HG03432 (cell line): ENCODE measurements around the gene ADAM12.
"Not testable (repeated sequence)": the region's sequence is repeated elsewhere in the genome, so short reads cannot be mapped to it uniquely, and the experiment has no call there.

ENCODE experiments used
- ATAC-seq: cut with Tn5 transposase; IDR thresholded peaks from one replicate; pipeline ENCODE4 v1.9.1; 2021; ENCODE audit warnings: mild to moderate bottlenecking, moderate library complexity; ENCODE audit not compliant: unreplicated experiment

Gene ADAM12

DNA sequence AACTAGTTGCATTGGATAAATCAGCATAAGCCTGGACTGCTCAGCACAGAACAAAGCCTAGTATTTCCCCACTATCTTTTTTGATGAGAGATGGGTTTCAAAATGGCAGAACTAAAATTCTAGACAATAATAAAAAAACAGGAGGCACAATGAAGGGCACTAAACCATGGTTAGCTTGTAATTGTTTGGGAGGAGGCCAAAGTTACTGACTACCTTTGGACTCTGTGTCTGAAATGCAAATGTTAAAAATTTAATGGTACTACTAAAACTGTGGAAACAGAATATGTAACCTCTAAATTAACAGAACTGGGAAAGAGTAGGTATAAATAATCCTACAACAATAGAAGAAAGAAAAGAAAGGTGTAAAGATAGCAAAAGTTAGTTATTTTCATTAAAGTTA lies 13.0 kb downstream of the ADAM12 start:
- no peak for ATAC-seq

DNA sequence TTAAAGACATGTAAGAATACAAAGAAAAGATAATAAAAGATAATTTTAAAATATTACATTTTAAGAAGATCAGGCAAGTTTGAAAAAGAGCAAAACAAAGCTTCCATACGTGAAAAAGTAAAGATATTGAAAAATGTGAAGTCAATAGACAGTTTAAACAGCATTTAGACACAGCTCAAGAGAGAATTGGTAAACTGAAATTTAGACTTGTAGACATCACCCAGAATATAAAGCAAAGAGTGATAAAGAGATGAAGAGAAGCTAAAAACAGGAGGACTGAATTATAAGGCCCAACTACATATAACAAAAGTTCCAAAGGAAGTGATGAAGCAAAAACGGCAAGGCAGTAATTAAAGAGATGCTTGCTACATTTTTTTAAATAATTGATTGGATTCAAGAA lies 13.8 kb downstream of the ADAM12 start:
- no peak for ATAC-seq

DNA sequence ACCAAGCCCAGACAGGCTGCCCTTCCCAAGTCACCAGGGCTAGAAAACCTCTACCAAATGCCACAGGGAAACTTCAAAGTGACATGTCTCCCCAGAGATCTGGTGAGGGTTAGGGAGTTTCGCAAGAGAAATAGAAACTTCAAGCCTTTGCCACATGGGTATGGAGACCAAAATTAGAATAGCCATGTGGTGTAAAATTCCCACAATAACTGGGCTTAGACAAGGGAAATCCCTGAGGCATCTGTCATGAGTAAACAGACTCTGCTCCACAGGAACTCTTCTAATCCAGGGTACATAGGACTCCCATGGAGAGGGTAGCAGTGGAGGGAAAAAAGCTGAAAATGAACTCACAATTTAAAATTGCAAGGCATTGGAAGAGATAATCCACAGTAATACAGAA lies 14.3 kb downstream of the ADAM12 start:
- ATAC-seq, result no peak

DNA sequence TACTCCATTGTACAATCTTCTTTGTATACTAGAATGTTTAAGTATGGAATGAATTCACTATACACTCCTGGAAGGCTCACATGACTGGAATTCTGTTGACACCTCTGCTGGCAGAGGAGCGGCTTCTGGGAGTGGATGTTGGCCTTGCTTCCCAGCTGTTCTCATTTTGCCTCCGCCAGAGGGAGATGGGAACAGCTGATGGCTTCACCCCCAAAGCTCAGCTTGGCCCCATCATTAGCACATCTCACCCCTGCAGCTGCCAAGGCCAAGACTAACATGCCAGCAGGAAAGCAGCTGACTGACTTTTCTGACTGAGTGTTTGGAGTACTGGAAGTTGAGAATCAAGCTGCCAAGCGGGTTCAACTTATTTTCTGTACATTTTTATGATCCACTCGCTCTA lies 15.1 kb downstream of the ADAM12 start:
- no peak for ATAC-seq

DNA sequence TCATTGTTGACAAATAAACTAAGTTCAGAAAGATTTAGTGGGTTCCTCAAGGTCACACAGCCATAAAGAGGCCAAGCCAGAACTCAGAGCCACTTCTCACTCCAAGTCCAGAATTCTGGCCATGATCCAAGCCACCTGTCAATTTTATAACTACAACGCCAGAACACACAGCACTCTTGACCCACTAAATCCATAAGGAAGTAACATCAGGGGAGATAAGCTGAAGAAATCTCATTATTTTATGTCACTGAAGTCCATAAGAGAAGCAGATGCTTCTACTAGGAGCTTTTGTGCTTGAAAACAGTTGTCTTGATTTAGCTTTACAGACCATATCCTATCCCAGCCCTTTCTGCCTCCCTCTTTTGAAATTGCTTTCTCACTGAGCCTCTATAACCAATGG lies 15.9 kb downstream of the ADAM12 start:
- ATAC-seq, result no peak

DNA sequence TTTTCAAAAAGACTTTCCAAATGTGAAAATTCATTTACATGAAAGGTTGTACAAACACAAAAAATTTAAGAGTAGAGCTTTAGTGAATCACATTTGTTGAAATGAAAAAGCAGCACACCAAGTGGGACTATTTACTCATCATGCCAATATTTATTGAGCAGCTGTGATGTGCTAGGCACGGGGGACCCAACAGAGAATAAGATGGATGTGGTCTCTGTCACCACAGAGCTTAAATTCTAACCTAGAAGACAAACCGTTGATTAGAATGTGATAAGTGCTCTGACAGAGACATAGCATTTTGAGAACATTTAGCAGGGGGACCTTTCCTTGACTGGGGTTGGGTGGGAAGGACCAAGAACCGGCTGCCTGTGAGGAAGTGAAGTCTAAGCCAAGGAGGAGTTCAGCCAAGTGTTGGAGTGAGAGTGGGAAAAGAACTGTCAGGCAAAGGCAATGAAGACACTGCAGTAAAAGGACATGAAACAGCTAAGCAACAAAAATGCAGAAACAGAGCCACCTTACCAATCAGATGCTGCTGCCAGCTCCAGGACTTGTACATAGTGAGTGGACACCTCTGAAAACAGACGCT lies 19.1 kb downstream of the ADAM12 start:
- ATAC-seq, result no peak

DNA sequence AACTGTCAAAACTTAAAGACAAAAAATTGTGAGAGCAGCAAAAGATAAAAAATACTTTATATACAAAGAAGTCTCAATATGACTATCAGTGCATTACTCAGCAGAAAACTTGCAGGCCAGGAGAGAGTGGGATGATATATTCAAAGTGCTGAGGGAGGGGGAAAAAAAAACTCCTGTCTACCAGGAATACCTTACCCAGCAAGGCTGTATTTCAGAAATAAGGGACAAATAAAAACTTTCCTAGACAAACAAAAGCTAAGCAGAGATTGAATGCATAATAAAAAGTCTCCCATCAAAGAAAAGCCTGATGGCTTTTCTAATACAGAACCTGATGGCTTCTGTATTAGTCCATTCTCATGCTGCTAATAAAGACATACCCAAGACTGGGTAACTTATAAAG lies 31.1 kb downstream of the ADAM12 start:
- ATAC-seq, result no peak

DNA sequence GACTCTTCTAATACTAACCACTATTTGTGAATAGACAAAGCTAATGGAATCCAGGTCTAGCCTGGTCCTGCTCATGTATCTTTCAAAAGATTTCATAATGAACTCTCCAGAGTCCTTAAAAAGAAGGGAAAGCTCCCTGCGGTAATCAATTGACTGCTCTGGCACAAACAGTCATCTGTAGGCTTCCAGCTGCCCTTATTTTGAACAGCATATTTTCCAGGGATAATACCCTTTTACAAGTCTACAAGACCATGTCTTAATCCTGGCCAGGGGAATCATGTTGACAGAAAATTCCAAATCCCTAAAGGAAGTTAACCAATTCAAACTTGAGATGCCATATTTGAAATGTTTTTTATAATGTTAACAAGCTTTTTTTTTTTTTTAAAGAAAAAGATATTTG lies 34.6 kb downstream of the ADAM12 start:
- no peak for ATAC-seq

DNA sequence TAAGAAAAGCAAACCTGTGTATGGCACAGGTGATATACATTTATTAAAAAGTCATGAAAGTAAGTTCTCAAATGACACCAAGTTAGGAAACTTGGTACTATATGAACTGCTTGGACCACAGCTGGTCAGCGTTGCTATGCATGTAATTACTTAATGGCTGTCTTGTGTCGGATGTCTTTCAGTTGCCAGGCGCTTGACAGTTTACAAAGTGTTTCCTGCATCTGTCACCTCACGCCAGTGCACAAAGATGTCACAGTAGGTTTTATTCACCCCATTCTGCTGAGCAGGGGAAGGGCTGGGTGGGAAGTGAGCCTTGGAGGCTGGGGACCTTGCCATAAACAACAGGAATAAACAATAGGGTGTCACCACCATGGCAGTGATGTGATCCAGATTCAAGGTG lies 35.8 kb downstream of the ADAM12 start:
- no peak for ATAC-seq

DNA sequence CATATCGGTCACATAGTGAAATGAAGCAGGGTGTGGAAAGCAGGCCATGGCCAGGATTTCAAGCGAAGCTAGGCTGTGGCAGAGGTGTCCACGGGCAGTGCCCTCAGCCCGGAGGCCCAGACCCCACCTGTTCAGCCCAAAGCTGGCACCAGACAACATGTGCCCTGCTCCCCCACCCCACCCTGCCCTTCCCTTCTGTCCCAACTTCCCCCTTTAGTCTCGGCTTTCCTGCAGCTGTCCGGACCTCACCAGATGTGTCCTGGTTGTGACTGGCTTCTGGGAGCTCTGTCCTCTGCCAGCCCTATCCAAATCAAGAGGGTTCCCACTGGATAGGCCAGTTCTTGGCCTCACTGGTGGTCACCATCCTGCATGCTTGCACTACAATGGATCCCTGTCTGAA lies 37.3 kb downstream of the ADAM12 start:
- ATAC-seq, result no peak

DNA sequence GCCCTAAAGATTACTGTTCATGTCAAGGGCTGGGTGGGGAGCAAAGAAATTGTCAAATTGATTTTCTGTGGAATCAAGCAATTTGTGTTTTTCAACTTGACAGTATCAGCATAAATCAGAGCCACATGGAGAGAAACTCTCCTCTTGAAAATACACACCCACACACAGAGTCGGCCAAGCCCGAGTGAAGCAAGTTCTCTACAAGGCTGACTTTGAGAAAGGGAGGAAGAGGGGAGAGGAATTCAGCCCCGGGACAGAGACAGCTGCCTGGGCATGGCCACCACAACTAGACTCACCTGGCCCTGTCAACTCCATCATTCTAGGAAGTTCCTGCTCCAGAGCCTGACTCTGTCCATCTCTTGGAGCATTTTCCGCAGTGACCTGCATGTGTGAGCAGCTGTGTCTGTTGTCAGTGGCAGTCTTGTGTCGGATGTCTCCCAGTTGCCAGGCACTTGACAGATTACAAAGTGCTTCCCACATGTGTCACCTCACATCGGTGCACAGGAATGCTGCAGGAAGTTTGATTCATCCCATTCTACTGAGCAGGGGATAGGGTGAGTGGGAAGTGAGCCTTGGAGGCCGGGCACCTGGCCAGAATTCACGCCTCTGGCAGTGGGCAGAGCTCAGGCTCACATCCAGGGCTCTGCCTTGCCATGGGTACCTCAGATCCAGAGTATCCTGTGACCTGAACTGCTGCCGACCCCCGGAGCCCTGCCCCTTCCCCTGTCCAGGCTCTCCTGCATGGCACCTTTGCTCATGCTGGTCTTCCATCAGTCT lies 37.9 kb downstream of the ADAM12 start:
- ATAC-seq, result no peak

DNA sequence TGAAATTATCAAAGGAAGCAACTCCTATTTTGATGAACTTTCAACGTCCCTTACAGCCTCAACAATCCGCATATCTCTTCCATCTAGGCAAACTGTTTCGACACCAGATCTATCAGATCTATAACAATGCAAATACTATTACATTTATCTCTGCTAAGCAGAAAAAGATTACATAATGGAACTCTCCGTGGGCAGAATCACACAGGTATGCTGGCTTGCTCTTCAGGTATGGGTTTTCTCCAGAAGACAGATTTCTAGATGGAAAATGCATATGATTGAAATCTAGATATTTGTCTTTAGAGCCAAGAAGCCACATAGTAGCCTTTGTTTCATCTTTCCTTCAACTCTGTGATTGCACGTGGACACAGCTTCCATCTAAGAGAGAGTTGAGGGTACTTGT lies 38.6 kb downstream of the ADAM12 start:
- ATAC-seq, result no peak

DNA sequence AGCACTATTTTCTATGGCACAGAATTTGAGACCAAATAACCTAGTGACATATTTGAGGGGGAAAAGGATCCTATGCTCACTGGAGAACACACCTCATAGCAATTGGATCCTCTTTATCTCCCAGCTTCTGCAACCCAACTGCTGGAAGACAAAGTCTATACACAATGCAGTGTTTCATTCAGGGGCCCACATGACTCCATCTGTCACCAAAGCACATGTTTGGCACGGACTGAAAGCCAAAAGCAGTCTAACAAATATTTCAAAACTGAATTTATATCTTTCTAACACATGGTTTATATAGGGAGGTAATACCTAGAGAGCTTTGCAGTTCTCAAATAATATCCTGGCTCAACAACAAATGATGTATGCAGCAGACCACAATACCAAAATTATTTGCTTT lies 39.2 kb downstream of the ADAM12 start:
- ATAC-seq, result no peak

DNA sequence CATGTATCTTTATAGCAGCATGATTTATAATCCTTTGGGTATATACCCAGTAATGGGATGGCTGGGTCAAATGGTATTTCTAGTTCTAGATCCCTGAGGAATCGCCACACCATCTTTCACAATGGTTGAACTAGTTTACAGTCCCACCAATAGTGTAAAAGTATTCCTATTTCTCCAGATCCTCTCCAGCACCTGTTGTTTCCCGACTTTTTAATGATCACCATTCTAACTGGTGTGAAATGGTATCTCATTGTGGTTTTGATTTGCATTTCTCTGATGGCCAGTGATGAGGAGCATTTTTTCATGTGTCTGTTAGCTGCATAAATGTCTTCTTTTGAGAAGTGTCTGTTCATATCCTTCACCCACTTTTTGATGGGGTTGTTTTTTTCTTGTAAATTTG lies 44.8 kb downstream of the ADAM12 start:
- ATAC-seq, result not testable (repeated sequence)

DNA sequence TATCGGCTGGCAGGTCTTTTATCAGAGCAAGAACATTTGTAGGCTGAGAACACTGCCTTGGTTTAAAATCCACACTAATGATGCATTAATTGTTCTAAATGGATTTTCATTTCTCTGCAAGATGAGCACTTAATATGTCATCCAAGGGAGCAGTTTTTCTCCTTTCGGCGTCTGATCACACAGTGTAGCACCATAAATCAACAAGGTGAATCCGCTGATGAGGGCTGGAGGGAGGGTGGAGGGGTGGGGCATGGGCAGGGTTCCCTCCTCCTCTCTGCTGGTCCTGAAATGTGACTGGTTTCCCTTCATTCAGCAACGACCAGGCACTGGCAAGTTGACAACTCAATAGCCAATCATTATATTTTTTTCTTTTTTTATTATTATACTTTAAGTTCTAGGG lies 45.6 kb downstream of the ADAM12 start:
- ATAC-seq, result no peak

DNA sequence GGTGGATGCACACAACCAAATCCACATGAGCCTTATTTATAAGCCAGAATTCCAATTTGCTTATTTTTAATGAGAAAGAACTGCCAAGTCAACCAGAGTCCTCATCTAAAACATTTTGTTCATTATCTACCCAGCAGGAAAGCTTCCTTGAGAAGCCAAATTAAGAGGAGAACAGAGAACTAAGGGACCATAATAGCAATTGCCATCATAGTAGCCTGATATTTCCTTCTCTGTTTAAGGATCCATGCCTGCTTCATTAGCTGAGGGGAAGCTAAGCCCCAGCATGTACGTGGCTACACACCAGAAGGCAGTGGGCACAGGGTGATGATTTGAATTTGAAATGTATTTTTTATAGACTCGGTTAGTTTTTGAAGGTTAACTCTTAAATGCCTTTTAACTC lies 46.8 kb downstream of the ADAM12 start:
- no peak for ATAC-seq

DNA sequence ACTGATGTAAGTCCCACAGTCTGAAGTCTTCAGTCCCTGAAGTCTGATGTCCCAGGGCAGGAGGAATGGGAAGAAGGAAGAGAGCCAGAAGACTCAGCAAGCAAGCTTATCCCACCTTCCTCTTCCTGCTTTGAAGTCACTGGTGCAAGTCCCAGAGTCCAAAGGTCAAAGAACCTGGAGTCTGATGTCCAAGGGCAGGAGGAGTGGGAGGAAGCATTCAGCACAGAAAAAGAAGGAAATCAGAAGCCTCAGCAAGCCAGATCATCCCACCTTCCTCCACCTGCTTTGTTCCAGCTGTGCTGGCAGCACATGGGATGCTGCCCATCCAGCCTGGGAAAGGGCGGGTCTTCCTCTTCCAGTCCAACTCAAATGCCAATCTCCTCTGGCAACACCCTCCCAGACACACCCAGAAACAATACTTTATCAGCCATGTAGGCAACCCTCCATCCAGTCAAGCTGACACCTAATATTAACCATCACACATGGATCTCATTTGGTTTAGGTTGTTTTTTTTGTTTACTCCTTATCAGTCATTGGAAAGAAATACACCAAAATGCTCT lies 50.9 kb downstream of the ADAM12 start:
- ATAC-seq, result no peak

DNA sequence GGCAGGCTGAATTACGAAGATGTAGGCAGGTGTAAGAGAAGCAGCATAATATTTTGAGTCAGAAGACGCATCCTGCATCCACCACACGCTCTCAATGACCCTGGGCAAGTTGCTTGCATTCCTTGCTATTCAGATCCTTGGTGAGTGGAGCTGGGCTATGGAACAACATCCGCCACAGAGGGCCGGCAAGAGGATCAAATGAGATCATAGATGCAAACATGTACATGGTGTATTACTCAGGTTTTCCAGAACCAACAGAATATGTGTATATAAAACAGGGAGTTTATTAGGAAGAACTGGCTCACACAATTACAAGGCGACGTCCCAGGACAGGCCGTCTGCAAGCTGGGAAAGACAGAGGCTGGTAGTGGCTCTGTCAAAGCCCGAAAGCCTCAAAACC lies 51.5 kb downstream of the ADAM12 start:
- no peak for ATAC-seq

DNA sequence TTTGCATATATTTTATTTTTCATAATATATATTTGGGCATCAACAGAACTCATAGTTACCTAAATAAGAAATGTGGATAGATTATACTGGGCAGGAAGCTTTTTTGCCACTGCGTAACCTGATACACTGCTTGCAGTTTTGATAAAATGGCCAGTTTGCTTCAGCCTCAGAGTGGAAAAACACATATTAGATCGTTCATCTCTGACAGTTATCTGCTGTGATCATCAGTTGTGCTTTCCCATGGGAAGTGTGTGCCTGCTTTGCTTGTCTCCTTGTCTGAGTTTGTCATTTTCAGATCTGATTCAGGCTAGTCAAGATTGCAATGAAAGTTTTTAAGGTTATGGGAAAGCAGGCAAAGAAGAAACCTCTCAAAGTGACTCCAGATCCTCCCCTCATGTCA lies 54.0 kb downstream of the ADAM12 start:
- ATAC-seq, result no peak

DNA sequence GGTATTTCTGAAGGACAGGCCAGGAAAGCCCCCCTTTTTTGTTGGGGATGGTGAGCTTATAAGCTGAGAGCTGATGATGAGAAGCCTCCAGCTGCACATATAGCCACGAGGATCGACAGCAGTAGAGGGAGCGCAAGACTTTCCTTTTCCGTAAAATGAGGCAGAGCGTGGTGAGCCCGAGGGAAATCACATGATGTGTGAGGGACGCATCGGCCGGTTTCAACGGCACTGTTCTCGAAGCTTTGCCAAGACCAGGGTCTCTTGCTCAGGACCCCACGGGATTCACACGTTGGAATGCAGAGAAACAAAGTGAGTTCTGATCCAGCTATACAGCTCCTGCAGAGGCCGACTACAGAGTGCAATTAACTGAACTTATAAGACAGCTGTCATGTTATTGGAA lies 55.7 kb downstream of the ADAM12 start:
- no peak for ATAC-seq

DNA sequence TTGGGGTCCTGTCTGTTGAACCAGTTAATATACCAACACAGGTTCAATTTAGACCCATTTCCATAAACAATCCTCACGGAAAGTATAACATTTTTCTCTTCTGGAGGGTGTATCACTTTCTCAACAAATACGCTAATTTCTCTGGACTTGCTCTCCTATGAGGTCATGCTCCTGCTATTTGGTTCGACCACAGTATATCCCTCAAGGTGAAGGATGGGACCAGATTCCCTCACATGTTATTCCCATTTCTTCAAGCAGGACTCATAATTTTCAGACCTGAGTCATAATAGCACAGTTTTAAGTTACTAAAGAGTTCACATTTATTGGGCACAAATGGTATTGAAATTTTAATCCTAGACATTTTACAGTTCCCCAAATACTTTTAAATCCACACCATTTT lies 57.2 kb downstream of the ADAM12 start:
- no peak for ATAC-seq

DNA sequence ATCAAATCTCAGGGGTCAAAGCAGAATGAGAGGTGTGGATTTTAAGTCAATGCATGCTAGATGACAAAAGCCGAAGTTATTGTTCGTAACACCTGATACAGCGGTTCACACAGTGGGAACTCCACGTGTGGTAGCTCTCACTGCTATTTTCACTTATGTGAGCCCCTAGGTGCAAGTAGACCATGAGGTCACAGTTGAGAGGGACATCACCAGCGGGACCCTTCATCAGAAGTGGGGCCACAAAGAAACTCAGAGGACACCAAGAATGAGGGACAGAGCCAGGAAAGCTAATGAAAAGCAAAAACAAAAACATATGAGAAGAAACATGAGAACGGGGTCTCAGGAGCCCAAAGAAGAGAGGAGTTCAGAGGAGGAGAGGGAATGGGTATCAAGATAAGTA lies 63.5 kb downstream of the ADAM12 start:
- ATAC-seq, result no peak

DNA sequence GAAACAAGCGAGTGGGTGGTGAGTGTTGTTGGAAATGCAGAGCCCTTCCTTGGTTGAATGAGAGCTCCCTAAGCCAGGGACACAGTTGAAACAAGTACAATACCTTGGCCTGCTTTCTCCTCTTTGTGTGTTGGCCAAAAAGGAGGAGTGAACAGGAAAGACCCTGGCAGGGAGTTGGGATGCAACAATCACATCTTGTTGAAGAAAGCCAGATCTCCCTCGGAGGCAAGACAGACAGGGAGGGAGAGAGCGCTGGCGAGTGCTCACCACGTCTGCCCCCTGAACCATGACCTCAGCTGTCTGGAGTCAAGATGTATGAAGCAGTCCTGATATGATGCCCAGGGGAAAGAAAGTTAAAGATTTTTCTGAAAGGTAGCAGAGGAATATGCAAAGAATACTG lies 66.8 kb downstream of the ADAM12 start:
- ATAC-seq, result no peak
